MM.1S (cell line): ENCODE measurements around the gene ZC3H4.

Experiments used
- EZH2phosphoT487 ChIP-seq: fragments of 300-600 bp; sonication (generic); IDR thresholded peaks from 2 replicates; pipeline ENCODE4 v1.6.1; 2018; ENCODE audit warnings: antibody characterized with exemption, low read length
- TF ChIP-seq, protein P1 (sequence below): fragments of 300-600 bp; sonication (generic); IDR thresholded peaks from 2 replicates; pipeline ENCODE4 v1.5.1; 2016; ENCODE audit warnings: antibody characterized with exemption, low read length, mixed read lengths

- TF ChIP-seq, protein P1, sequence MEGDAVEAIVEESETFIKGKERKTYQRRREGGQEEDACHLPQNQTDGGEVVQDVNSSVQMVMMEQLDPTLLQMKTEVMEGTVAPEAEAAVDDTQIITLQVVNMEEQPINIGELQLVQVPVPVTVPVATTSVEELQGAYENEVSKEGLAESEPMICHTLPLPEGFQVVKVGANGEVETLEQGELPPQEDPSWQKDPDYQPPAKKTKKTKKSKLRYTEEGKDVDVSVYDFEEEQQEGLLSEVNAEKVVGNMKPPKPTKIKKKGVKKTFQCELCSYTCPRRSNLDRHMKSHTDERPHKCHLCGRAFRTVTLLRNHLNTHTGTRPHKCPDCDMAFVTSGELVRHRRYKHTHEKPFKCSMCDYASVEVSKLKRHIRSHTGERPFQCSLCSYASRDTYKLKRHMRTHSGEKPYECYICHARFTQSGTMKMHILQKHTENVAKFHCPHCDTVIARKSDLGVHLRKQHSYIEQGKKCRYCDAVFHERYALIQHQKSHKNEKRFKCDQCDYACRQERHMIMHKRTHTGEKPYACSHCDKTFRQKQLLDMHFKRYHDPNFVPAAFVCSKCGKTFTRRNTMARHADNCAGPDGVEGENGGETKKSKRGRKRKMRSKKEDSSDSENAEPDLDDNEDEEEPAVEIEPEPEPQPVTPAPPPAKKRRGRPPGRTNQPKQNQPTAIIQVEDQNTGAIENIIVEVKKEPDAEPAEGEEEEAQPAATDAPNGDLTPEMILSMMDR: no peak
- no peak for TF ChIP-seq EZH2phosphoT487
Observed at GRCh38 chr19:47026889-47027288, 86.7 kb downstream of the ZC3H4 start.
